H1 (cell line): ENCODE data around the gene AGFG1.
"Not testable (repeated sequence)": the region's sequence is repeated elsewhere in the genome, so short reads cannot be mapped to it uniquely, and the experiment has no call there.

Source experiments
- BCL11A ChIP-seq, 2 experiments: IDR thresholded peaks; one replicate each; pipeline ENCODE4 v1.6.1; 2011; ENCODE audit warnings: low read depth in 2 of 2, low read length in 2 of 2, mild to moderate bottlenecking in 2 of 2
- EP300 ChIP-seq, 2 experiments: IDR thresholded peaks; 1 replicate in 1 of 2; 2 replicates in 1 of 2; pipeline ENCODE4 v1.6.1; 2011 to 2012; ENCODE audit warnings: low read depth in 2 of 2, low read length in 2 of 2, mild to moderate bottlenecking in 2 of 2, borderline replicate concordance in 1 of 2, inconsistent platforms in 1 of 2, moderate library complexity in 1 of 2
- HDAC2 ChIP-seq, 2 experiments: fragments of 300-600 bp in 1 of 2; sonication (generic) in 1 of 2; IDR thresholded peaks; 2 replicates each; pipeline ENCODE4 v1.6.1; 2011 to 2012; ENCODE audit warnings: low read depth in 2 of 2, low read length in 2 of 2, mild to moderate bottlenecking in 2 of 2, moderate library complexity in 2 of 2, borderline replicate concordance in 1 of 2, inconsistent platforms in 1 of 2
- POLR2A ChIP-seq, 2 experiments: IDR thresholded peaks; 1 replicate in 1 of 2; 2 replicates in 1 of 2; pipeline ENCODE4 v1.6.1; 2011; ENCODE audit warnings: low read depth in 2 of 2, low read length in 2 of 2, mild to moderate bottlenecking in 2 of 2; ENCODE audit errors: control extremely low read depth in 1 of 2
- RBBP5 ChIP-seq: IDR thresholded peaks from 2 replicates; pipeline ENCODE4 v1.7.1; 2012; ENCODE audit warnings: low read depth, mild to moderate bottlenecking, inconsistent platforms, low read length, moderate library complexity, borderline replicate concordance
- SIN3A ChIP-seq, 2 experiments: IDR thresholded peaks in 1 of 2; conservative IDR thresholded peaks in 1 of 2; 2 replicates each; pipeline ENCODE4 v1.6.1; 2011 to 2012; ENCODE audit warnings: low read length in 2 of 2, improper control_type of control experiment in 1 of 2, low read depth in 1 of 2, mild to moderate bottlenecking in 1 of 2
- SP1 ChIP-seq: IDR thresholded peaks from 2 replicates; pipeline ENCODE4 v1.6.1; 2011; ENCODE audit warnings: low read depth, low read length
- TAF7 ChIP-seq: optimal IDR thresholded peaks from 2 replicates; pipeline ENCODE3; 2011; ENCODE audit warnings: low read depth, mild to moderate bottlenecking, inconsistent platforms, low read length, moderate library complexity, borderline replicate concordance
- YY1 ChIP-seq: IDR thresholded peaks from 2 replicates; pipeline ENCODE4 v1.6.1; 2011; ENCODE audit warnings: low read depth, mild to moderate bottlenecking, low read length
- TF ChIP-seq, protein P1 (sequence below), 3 experiments: IDR thresholded peaks; 1 replicate in 2 of 3; 2 replicates in 1 of 3; pipeline versions ENCODE4 v1.5.1 to v1.6.1; 2011; ENCODE audit warnings: low read length in 3 of 3, mild to moderate bottlenecking in 3 of 3, inconsistent platforms in 2 of 3, low read depth in 1 of 3, moderate library complexity in 1 of 3; ENCODE audit not compliant: insufficient read depth in 1 of 3; ENCODE audit errors: control extremely low read depth in 1 of 3

DNA sequence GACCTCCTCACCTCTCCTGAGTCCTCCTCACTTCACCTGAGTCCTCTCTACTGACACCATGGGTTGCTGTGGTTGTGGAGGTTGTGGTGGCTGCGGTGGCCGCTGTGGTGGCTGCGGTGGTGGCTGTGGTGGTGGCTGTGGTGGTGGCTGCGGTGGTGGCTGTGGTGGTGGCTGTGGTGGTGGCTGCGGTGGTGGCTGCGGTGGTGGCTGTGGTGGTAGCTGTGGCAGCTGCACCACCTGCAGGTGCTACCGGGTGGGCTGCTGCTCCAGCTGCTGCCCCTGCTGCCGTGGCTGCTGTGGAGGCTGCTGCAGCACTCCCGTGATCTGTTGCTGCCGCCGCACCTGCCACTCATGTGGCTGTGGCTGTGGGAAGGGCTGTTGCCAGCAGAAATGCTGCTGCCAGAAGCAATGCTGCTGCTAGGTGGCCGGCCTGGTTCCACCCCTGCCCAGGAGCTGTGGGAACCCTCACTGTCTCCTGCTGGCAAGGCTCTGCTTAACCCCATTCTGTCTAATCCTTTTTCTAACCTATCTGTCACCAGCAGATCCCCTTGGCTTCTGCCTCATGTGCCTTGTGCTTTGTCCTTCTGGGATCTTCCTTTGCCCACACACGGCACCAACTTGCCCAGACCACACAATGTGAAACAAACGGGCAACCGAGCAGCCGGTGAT, 127.0 kb downstream of the AGFG1 start, which contains the start of gene SCYGR2:
- TF ChIP-seq, protein P1, sequence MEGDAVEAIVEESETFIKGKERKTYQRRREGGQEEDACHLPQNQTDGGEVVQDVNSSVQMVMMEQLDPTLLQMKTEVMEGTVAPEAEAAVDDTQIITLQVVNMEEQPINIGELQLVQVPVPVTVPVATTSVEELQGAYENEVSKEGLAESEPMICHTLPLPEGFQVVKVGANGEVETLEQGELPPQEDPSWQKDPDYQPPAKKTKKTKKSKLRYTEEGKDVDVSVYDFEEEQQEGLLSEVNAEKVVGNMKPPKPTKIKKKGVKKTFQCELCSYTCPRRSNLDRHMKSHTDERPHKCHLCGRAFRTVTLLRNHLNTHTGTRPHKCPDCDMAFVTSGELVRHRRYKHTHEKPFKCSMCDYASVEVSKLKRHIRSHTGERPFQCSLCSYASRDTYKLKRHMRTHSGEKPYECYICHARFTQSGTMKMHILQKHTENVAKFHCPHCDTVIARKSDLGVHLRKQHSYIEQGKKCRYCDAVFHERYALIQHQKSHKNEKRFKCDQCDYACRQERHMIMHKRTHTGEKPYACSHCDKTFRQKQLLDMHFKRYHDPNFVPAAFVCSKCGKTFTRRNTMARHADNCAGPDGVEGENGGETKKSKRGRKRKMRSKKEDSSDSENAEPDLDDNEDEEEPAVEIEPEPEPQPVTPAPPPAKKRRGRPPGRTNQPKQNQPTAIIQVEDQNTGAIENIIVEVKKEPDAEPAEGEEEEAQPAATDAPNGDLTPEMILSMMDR (IDR thresholded peaks at IDR 0.05; ENCODE audit: control extremely low read depth in 1 of 3, insufficient read depth in 1 of 3, low read depth in 1 of 3, low read length in 3 of 3), result not testable (repeated sequence)
- not testable (repeated sequence) for TF ChIP-seq RBBP5; TAF7; BCL11A (IDR thresholded peaks at IDR 0.05; ENCODE audit: low read depth in 2 of 2, low read length in 2 of 2); YY1; POLR2A (IDR thresholded peaks at IDR 0.05; ENCODE audit: control extremely low read depth in 1 of 2, low read depth in 2 of 2, low read length in 2 of 2); SP1; SIN3A (conservative IDR thresholded peaks at IDR 0.05 in 1 of 2, IDR thresholded peaks at IDR 0.05 in 1 of 2; ENCODE audit: low read depth in 1 of 2, low read length in 2 of 2); HDAC2 (IDR thresholded peaks at IDR 0.05; ENCODE audit: borderline replicate concordance in 1 of 2, low read depth in 2 of 2, low read length in 2 of 2); EP300 (IDR thresholded peaks at IDR 0.05; ENCODE audit: borderline replicate concordance in 1 of 2, low read depth in 2 of 2, low read length in 2 of 2)
